Stimulated activated CD8-positive, alpha-beta memory T cell treated with anti-CD3 and anti-CD28 coated beads, Interleukin-12 subunit alpha, Interleukin-12 subunit beta, amount 100 ng/mL, for 24 hours (primary cell): ENCODE data around the gene JSRP1.

Experiments used
- DNase-seq: peaks from one replicate; pipeline ENCODE4 v3.0.0-alpha.2; 2020; ENCODE audit errors: extremely low read depth

Gene JSRP1, protein sequence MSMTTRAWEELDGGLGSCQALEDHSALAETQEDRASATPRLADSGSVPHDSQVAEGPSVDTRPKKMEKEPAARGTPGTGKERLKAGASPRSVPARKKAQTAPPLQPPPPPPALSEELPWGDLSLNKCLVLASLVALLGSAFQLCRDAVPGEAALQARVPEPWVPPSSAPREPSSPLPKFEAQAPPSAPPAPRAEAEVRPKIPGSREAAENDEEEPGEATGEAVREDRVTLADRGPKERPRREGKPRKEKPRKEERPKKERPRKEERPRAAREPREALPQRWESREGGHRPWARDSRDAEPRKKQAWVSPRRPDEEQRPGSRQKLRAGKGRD

DNA sequence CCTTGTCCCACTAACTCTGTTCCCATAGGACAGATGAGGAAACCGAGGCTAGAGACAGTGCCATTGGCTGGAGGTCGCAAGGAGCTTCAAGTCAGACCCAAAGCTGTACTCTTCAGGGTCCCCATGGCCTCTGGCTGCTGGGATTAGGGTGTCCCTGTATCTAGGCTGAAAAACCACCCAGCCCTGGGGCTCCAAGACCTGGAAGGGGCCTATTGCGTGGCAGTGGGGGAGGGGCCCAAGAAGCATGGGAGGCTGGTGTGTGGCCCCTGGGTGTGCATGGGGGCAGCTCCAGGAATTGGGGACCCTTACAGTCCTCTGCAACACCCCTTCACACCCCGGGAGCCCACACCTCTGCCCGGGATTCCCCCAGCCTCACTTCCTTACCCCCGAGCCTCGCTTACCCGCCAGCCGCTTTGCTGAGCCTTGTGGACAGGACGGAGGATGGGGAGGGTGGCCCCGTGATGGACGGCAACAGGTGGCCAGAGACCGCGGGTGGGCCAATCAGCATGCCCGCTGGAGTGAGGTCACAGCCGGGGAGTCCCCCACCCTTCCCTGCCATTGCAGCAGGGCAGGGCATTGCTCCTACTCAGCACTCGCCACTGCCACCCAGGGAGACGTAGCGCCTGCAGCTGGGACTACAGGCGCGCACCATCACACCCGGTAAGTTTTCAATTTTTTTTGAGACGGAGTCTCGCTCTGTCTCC lies at the start of gene JSRP1:
Gene JSRP1, minus strand, starts transcription at position 436 of the 704 bp plus-strand sequence. CDS start 1,103 bp downstream, outside the sequence.
- no peak for DNase-seq

DNA sequence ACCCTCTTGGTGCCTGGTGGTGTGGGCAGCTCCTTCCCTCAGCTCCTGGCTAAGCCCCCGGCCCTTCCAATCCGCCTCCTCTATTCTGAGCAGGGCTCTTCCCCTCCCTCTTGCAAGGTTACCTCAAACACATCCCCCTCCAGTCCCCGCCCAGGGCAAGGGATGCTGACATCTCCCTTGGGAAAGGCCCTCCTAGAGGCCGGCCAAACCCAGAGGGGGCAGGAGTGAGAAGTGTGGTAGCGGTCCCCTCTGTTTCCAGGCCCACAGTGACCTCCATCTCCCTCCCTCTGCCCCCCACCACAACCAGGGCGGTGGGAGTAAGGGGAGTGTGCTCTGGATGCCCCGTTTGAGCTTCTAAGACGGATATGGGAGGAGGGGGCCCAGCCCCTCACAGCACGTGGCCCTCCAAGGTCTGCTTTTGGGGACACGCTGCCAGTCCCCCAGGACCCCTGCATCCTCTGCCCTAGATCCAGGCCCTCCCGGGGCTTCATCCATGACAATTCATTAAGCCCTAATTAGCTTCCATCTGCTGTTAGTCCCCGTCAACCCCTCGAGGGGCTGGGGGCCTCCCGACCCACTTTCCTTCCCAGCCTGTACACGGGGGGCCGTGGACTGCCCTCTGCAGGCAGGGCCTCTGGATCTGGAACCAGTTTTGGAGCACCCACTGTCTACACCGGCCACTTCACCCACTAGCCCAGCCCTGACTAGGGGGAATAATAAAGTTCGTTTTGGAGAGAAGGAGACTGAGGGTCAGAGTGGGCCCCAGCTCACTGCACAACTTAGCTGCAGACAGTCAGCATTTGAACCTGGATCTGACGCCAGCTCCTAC lies 49.4 kb upstream of the JSRP1 start:
- no peak for DNase-seq

DNA sequence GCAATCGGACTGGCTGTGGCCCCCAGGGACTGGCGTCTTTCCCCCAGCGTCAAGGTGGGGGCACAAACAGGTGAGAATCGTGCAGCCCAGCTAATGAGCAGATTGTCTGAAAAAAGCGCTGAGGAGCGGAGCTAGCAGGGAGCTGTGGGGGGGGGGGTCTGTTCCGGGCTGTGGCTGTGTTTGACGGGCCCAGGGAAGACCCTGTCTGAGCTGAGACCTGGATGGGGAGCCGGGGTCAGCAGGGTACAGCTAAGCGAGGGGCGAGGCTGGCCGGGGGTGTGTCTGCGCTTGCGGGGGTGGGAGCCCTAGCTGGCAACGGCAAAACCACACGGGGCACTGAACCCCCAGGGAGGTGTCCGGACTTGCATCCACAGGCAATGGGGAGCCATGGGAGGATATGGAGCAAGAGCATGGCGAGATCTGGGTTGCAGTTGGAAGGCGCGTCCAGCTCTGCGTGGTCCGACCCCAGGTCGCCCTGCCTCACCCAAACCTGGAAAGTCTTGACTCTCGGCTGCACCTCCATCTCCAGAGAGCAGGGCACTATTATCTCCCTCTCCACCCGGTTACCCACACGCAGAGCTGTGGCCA lies 47.1 kb upstream of the JSRP1 start:
- no peak for DNase-seq

DNA sequence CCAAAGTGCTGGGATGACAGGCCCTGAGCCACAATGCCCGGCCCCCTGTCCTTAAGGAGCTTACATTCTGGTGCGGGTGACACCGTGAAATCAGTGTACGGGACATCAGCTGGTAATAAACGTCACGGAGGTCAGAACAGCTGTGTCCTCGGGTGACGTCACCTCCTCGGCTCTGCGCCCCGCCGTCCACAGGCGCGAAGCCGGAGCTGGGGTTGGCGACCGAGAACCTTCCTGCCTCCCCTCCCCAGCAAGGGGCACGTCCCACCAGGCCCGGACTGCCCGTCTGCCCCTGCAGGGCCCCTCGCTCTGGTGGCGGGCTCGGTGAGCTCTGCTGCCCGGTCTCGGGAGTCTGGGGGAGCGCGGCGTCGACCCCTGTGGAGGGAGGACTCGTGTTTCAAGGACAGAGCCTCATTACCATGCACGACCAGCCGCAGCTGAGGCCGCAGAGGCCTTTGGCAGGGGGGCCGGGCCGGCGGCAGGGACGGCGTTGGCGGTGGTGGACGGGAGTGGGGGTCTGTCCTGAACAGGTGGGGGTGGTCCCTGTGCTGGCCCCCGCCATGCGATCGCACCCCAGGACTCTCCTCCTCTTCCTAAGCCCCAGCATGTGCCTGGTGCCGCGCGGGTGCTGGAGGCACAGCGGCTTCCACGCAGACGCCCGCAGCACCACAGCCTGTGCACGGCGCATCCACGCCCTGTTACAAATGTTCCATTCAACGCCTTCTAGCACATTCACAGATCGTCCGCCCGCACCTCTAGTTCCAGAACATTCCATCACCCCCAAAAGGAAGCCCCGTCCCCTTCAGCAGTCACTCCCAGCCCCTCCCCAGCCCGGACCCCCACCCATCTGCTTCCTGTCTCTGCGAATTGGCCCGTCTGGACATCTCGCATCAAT lies 46.3 kb upstream of the JSRP1 start:
- DNase-seq: no peak

DNA sequence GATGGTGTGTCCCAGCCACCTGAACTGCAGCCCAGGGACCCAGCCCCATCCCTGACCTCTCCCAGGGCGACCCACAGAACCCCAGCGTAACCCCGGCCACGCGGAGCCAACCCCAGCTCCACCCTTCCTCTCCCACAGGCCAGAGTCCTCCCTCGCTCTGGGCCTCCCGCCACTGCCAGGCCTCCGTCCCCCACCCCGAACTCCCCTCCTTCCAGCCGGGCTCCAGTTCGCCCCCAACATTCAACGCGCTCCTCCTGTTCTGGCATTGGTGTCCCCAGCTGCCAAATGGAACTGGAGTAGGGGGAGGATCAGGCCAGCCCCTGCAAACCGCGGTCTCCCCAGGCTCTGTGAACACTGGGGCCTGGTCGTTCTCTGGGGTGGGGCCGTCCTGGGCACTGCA lies 44.3 kb upstream of the JSRP1 start:
- DNase-seq: no peak

DNA sequence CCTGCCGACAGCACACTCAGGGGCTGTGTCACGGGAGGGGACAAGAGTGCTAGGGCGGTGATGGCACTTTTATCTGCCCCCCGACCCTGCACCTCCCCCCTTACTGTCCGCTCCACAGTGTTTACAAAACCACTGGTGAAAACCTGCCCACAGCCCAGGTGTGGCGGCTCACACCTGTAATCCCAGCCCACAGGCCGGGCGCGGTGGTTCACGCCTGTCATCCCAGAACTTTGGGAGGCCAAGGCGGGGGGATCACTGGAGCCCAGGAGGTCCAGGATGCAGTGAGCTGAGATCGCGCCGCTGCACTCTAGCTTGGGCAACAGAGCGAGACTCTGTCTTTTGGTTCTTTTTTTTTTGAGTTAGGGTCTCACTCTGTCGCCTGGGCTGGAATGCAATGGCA lies 39.9 kb upstream of the JSRP1 start:
- DNase-seq: no peak

DNA sequence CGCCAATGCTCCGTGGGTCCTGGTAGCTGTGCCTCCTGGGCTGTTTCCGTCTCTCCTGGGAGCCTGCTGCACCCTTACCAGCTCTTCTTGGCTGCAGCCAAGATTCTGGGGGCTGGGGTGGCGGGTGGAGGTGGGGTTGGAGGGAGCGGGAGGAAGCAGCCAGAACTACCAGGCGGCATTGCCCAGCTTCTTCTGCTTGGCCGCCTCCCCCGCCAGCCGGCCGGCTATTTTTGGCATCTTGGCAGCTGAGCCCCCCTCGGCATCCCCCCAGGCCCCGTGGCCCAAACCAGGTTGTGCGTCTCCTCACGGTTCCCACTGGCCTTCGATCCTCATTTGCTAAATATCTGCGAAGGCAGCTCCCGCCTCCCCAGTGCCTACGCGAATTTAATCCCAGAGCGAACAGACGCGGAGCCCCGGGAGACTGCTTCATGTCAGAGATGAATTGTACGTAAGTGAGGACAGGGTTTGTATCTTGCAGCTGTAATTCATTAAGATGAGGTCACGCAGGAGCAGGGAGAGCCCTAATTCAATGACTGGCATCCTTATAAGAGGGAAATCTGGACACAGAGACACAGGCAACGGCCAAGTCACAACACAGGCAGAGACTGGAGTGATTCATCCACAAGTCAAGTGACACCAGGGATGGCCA lies 38.6 kb upstream of the JSRP1 start:
- DNase-seq: no peak

DNA sequence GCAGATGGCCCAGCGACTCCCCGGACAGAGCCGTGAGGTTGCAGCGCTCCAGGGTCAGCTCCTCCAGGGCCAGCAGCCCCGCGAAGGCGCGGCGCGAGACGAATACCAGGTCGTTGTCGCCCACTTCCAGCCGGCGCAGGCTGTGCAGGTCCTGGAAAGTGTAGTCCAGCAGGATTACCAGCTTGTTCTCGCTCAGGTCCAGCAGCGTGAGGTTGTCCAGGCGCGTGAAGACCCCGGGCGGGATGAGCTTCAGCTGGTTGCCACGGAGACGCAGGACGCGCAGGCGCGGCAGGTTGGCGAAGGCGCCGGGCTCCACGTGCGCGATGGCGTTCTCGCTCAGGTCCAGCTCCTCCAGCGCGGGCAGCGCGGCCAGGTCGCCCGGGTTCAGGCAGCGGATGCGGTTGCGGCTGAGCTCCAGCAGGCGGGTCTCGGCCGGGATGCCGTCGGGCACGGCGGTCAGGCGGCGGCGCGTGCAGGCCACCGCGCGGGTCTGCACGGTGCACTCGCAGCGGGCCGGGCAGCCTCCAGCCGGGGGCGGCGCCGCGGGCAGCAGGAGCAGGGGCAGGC lies 35.1 kb upstream of the JSRP1 start:
- DNase-seq: no peak

DNA sequence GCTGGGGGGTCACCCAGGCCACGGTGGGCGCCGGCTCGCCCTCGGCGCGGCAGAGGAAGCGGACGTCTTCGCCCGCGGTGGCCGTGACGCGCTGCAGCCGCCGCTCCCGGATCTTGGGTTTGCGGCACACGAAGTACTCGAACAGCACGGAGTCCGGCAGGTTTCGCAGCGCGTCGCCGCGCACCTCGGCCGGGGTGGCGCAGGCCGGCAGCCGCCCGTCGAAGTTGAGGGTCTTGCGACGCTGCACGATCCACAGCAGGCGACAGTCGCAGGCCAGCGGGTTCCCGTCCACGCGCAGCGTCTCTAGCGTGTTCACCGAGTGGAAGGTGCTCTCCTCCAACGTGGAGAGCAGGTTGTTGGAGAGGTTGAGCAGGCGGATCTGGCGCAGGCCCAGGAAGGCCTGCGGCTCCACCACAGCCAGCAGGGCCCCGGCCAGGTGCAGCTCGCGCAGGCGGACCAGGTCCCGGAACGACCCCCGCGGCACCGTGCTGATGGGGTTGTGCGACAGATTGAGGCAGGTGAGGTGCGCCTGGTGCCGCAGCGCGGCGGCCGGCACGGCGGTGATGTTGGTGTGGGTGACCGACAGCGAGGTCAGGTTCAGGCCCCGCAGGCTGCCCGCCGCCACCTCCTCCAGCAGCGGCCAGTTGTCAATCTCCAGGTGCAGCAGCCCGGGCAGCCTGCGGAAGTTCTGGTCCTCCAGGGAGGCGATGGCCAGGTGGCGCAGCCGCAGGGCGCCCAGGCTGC lies 34.4 kb upstream of the JSRP1 start:
- no peak for DNase-seq

DNA sequence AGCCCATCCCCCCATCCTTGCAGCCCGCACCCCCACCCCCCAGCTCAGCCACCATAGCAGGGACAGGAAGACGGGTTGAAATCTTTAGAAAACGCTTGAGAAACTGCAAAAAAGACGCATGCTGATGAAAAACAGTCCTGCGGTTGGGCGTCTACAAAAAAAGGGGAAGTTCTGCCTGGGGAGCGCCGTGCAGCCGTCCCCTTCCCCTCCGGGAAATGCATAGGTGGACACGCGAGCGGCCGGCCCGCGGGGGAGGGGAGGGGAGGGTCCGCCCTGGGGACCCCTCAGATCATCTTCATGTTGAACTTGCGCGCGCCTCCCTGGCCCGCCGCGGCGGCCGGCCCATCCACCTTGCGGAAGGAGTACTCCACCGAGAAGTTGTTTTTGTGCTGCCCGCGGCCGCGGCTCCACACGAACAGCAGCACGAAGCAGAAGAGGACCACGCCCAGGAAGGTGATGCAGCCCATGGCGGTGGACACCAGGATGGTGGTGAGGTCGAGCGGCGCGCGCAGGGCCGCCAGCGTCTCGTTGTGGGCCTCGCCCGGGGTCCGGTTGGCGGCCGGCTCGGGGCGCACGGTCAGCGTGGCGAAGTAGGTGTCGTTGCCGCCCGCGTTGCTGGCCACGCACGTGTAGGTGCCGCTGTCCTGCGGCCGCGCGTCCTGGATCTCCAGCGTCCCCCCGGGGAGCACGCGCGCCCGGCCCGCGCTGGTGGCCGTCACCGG lies 33.7 kb upstream of the JSRP1 start:
- DNase-seq: no peak

DNA sequence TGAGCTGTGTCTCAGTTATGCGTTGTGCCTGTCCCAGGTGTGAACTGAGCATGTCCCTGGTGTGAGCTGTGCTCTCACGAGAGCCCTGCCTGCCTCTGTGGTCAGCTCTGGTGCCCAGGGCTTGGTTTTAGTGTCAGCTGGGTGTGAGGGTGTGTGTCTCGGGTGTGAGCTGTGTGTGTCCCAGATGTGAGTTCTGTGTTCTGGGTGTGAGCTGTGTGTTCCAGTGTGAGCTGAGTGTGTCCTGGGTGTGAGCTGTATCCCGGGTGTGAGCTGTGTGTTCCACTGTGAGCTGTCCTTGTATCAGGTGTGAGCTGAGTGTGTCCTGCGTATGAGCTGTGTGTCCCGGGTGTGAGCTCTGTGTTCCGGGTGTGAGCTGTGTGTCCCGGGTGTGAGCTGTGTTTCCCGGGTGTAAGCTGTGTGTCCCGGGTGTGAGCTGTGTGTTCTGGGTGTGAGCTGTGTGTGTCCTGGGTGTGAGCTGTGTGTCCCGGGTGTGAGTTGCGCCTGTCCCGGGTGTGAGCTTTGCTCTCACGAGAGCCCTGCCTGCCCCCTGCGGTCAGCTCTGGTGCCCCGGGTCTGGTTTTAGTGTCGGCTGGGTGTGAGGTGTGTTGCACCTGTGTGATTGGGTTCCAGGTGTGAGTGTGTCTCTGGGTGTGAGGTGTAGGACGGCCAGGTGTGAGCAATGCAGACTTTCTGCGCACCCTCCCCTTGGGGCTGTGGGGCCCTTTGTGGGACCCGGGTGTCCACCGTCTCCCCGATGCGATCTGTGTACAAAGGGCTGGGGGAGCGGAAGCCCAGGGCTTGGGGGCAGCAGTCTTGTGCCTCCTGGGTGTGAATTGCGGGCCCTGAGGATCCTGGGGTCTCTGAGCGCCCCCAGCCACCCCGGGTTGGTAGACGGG lies 32.8 kb upstream of the JSRP1 start:
- no peak for DNase-seq

DNA sequence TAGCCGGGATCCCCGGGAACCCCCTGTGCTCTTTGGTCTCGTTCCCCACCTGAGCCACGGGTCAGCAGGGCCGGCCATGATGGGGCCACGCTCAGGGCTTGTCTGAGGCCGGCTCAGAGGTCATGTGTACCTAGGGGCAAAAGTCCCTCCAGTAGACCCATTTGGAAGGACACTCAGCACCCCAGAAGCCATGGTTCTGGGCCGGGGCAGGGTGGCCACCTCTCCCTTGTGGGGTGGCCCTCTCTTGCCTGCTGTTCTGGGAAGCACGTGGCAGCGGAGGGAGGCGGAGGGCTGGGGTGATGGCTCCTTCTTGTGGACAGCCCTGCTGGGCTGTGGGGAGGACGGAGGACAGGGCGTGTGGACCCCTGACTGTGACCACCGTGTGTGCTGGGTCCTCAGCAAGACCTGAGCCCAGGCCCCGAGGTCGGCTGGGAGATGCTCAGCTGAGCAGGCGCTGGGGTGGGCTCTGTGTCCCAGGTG lies 32.2 kb upstream of the JSRP1 start:
- DNase-seq: no peak

DNA sequence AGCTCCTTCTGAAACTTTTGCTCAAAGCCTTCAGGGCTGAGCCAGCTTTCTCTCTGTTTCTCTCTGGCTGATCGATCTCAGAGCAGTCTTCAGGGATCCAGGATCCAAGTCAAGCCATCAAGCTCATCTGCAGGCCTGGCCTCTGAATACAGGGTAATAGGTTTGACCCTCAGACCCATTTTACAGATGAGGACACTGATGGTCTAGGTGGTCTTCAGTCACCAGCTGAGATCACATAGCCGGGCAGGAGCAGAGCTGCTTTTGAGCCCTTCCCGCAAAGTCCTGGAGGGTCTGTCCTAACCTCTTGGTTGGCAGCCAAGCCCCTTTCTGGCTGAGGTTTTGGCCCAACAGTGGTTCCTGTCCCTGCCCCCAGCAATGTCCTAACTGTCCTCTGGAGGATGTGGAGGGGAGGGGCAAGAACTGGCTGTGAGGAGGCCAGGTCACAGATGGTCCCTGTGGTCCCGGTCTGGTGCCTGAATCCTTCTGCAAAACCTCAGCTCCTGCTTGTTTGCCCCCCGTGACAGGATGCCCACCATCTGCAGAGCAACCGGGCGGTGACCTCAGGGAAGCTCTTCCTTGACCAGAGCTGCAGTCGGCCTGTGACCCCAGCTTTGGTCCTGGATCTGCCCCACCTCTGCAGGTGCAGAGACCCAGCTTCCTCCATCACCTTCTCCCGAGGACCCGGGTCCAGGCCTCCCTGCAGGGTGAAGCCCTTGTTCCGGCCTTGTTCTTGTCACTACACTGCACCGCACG lies 31.5 kb upstream of the JSRP1 start:
- DNase-seq: no peak

DNA sequence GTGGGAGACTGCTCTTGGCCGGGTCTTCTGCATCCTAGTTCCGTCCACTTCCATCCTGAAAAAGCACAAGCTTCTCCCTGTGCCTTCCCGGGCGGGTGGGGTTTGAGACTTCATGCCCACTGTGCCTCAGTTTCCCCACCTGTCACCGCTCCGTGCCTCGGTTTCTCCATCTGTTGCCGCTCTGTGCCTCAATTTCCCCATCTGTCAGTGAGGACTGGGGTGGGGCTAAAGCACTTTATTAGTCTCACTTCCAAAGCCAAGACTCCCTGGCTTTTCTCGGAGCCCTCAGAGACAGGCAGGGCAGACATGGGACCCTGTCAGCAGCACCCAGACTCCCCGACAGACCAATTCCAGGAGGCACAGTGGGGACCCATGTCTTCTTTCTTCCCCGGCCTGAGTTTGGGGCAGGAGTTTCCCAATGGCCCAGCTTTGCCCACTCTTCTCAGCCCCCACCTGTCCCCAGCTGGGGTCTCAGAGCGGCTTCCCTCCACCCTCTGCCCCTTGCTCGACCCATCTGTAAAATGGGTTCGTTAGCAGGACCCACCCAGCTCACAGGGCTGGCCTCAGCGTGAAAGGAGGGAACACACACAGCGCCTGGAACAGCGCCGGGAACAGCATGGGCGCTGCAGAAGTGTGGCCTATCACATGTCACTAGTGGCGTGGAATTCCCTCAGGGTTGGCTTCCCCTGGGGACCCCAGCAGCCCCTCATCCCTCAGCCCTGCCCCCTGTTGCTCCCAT lies 30.4 kb upstream of the JSRP1 start:
- no peak for DNase-seq

DNA sequence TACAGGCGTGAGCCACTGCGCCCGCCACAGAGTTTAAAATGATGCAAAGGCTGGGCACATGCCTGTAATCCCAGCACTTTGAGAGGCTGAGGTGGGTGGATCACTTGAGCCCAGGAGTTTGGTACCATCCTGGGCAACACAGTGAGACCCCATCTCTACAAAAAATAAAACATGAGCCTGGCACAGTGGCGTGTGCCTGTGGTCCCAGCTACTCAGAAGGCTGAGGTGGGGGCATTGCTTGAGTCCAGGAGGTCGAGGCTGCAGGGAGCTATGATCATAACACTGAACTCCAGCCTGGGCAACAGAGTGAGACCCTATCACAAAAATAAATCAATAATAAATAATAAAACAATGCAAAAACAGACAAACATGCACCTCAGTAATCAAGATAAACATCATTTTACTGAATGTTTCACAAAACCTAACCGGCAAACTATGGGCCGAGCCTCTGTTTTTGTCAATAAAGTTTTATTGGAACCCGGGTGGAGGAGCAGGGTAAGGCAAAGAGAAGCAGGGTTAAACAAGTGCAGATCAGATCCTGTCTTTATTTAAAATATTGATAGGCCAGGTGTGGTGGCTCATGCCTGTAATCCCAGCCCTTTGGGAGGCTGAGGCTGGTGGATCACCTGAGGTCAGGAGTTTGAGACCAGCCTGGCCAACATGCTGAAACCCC lies 27.8 kb upstream of the JSRP1 start:
- DNase-seq: no peak

DNA sequence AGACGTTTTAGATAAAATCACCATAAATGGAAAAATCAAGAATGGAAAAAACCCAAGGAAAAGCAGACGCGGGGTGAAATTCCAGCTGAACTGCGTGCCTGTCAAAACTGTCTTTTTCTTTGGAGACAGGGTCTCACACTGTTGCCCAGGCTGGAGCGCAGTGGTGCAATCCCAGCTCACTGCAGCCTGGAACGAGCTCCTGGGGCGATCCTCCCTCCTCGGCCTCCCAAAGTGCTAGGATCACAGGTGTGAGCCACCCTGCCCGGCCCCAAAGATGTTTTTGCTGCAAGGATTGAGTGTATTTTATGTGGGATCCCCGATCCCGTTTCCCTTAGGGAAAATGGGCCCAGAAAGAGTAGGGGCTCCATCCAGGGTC lies 26.6 kb upstream of the JSRP1 start:
- no peak for DNase-seq
